Measurements from ENCODE around the gene OR2G3.

OR2G3 gene

DNA sequence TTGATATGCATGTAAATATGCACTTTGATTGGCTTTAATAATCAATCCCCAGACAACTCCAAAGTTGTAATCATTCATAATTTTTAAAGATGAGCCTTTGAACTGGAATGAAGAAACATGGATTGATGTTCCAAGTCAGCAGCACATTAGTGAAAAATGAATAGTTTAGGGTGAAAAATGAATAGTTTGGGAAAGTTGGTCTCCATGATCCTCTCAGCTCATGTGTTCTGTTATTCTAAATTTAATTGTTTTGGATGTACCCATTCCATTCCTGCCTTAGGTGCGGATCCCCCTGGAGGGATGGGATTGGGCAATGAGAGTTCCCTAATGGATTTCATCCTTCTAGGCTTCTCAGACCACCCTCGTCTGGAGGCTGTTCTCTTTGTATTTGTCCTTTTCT lies at the start of gene OR2G3:
TSS of gene OR2G3 (plus strand) at position 301 of the 400 bp plus-strand sequence. CDS start at position 301, 0 bp downstream.
- no peak within 1 kb of the TSS for H3K4me3 ChIP-seq (ENCODE audit: low read depth, low read length)
- TF ChIP-seq, protein P1, sequence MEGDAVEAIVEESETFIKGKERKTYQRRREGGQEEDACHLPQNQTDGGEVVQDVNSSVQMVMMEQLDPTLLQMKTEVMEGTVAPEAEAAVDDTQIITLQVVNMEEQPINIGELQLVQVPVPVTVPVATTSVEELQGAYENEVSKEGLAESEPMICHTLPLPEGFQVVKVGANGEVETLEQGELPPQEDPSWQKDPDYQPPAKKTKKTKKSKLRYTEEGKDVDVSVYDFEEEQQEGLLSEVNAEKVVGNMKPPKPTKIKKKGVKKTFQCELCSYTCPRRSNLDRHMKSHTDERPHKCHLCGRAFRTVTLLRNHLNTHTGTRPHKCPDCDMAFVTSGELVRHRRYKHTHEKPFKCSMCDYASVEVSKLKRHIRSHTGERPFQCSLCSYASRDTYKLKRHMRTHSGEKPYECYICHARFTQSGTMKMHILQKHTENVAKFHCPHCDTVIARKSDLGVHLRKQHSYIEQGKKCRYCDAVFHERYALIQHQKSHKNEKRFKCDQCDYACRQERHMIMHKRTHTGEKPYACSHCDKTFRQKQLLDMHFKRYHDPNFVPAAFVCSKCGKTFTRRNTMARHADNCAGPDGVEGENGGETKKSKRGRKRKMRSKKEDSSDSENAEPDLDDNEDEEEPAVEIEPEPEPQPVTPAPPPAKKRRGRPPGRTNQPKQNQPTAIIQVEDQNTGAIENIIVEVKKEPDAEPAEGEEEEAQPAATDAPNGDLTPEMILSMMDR (IDR thresholded peaks at IDR 0.05; ENCODE audit: low read depth, low read length) = no peak
- in situ Hi-C loops (cut with HindIII; ENCODE audit: low sequenced_read_pairs) = no loop called here
- no peak for DNase-seq (ENCODE audit: low read depth, low spot score)

DNA sequence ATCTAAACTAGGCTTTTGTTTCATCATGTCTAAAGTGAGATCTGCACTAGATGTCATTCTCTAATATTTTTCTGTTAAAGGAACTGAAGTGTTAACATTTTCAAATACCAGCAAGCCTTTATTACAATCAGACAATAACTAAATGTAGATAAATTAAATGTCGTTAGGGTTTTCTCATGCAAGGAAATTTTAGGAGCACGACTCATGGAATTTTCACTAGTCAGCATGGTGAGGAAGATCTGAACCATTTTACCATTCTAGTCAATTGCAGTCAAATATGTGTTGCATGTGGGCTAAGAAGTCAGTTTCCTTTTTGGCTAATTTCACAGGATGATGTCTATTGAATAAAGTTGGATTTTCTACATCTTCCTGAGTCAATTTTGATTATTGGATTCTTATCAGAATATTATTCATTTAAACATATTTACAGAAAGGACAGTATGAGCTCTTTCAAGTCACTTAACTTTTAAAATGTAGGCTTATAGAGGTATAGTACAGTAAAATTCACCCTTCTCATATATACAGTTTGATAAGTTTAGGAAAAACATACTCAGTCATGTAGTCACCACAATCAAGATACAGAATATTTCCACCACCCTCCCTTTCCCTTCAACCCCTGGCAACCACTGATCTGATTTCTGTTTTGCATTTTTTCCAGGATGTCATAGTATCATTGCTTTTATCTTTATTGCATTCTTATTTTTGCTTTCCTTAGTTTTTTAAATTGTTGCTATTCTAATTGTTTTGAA lies 47.3 kb upstream of the OR2G3 start:
- TF ChIP-seq, protein P1 (IDR thresholded peaks at IDR 0.05; ENCODE audit: low read depth, low read length) = no peak
- no peak for DNase-seq (ENCODE audit: low read depth, low spot score)
- H3K4me3 ChIP-seq (ENCODE audit: low read depth, low read length) = no peak overlapping the region
- in situ Hi-C loops (cut with HindIII; ENCODE audit: low sequenced_read_pairs) = no loop called here

DNA sequence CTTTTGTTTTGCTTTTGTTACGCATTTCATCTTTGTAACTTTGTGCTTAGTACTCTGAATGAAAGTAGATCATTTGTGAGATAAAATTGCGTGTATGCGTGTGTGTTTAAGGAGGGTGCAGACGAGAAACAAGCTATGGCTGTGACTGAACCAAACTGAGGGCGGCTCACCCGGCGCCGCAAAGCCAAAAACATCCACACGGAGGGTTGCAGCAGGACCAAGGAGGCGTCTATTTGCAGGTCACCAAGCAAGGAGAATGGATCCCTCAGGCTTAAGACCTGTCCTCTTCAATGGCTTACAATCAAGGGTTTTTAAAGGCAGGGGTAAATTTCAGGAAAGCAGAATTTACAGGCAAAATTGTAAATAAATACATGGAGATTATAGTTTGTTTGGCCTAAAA lies 43.7 kb upstream of the OR2G3 start:
- no peak for DNase-seq (ENCODE audit: low read depth, low spot score)
- H3K4me3 ChIP-seq (ENCODE audit: low read depth, low read length) = no peak overlapping the region
- TF ChIP-seq, protein P1 (IDR thresholded peaks at IDR 0.05; ENCODE audit: low read depth, low read length) = no peak
- in situ Hi-C loops (cut with HindIII; ENCODE audit: low sequenced_read_pairs) = no loop called here

DNA sequence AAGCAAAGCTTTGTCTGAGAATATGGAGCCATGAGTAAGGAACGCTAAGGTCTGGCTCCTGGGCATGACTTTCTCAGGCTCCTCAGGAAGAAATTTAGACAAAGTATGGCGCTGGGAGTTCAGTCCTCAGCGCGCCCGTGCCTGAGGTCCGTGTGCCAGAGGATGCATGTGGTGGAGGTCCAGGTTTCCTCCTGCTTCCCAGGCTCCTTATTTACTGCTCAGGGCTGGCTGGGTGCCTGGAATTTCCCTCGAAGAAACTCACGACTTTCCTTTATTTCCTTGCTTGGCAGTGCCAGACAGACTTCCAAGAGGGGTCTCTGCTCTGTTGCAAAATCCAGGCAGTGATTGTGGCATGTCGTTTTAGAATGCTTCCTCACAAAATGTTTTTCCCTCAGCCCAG lies 43.2 kb upstream of the OR2G3 start:
- H3K4me3 ChIP-seq (ENCODE audit: low read depth, low read length) = no peak overlapping the region
- in situ Hi-C loops (cut with HindIII; ENCODE audit: low sequenced_read_pairs) = no loop called here
- TF ChIP-seq, protein P1 (IDR thresholded peaks at IDR 0.05; ENCODE audit: low read depth, low read length) = no peak
- no peak for DNase-seq (ENCODE audit: low read depth, low spot score)

DNA sequence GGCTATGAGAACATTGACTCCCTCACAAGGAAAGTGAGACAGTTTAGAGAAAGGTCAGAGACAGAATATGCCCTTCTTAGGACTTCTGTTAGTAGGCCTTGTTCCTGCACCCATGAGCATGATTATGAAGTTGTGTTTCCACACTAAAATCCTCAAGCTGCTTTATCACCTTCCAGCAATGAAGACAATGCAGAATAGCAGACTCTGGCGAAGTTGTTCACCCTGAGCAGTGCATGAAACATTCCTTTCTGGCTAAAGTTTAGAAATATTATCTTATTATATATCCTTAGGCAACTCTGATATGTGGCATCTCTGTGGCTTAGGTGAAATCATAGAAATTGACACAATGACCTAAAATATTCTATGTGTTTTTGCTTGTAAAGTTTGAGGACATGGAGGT lies 31.1 kb upstream of the OR2G3 start:
- H3K4me3 ChIP-seq (ENCODE audit: low read depth, low read length) = no peak overlapping the region
- no peak for DNase-seq (ENCODE audit: low read depth, low spot score)
- TF ChIP-seq, protein P1 (IDR thresholded peaks at IDR 0.05; ENCODE audit: low read depth, low read length) = no peak
- in situ Hi-C loops (cut with HindIII; ENCODE audit: low sequenced_read_pairs) = no loop called here

DNA sequence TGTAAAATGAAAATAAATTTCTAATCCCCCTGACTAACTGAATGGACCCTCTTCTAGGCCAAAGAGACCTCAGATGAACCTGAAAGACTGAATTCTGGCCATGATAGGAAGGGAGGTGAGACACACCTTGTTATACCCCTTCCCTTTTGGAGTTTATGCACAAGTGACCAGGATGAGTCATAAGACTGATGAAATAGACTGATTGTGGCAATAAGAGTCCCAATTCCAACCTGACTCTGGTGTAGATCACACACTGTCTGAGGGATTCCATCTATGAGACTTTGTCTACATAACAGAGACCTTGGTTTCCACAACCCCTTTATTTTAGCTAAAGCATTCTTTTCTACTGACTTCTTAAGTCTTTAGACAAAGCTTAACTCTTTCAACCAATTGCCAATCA lies 30.7 kb upstream of the OR2G3 start:
- TF ChIP-seq, protein P1 (IDR thresholded peaks at IDR 0.05; ENCODE audit: low read depth, low read length) = no peak
- in situ Hi-C loops (cut with HindIII; ENCODE audit: low sequenced_read_pairs) = no loop called here
- DNase-seq (ENCODE audit: low read depth, low spot score) = no peak
- H3K4me3 ChIP-seq (ENCODE audit: low read depth, low read length) = no peak overlapping the region
